Thyroid gland (tissue), 4 donors: Measurements from ENCODE around the gene PCDHB15. TPM values are rescaled to one million over a fixed set of nuclear protein-coding genes. Genes with fewer than 3 reads are reported as not detected.
A peak's percentile ranks its signal among the peaks of the same experiment; 100 is the strongest.
"Not testable (repeated sequence)": the region's sequence is repeated elsewhere in the genome, so short reads cannot be mapped to it uniquely, and the experiment has no call there.

Experiments used
- DNase-seq, 2 donors: peaks; one replicate each; pipeline ENCODE4 v3.0.0-alpha.2; 2019
- H3K27ac ChIP-seq, 3 donors: fragments of 200-600 bp; sonication (generic); 1 replicate in 2 of 3; 2 replicates in 1 of 3; pipeline ENCODE4 v1.5.1; 2016 to 2019; ENCODE audit warnings: mild to moderate bottlenecking in 1 of 3, moderate library complexity in 1 of 3
- H3K27me3 ChIP-seq: fragments of 200-600 bp; sonication (generic); one replicate; pipeline ENCODE4 v1.5.1; 2019
- H3K36me3 ChIP-seq, 2 donors: fragments of 200-600 bp; sonication (generic); one replicate each; pipeline ENCODE4 v1.5.1; 2016 to 2019
- H3K4me1 ChIP-seq, 2 donors: fragments of 200-600 bp; sonication (generic); one replicate each; pipeline ENCODE4 v1.5.1; 2017 to 2019
- H3K4me3 ChIP-seq, 3 donors: fragments of 200-600 bp; sonication (generic); replicated peaks in 1 of 3; 1 replicate in 2 of 3; 2 replicates in 1 of 3; pipeline ENCODE4 v1.5.1; 2016; ENCODE audit warnings: mild to moderate bottlenecking in 1 of 3
- H3K9me3 ChIP-seq: fragments of 200-600 bp; sonication (generic); one replicate; pipeline ENCODE4 v1.5.1; 2017
- POLR2A ChIP-seq, 2 donors: fragments of 450-650 bp; IDR thresholded peaks; one replicate each; pipeline ENCODE4 v1.6.1; 2017; ENCODE audit warnings: antibody characterized with exemption in 2 of 2, mild to moderate bottlenecking in 2 of 2, moderate library complexity in 1 of 2
- WGBS, 2 donors: methylation state at CpG; one replicate each; pipeline ENCODE4 v1.1.5; 2017; 5-methylcytosine and 5-hydroxymethylcytosine counted together
- intact Hi-C: fragments of 100-400 bp; cut with DNase I; formaldehyde crosslinking; loops from one replicate; pipeline ENCODE4 v1.15.1; 2023
- total RNA-seq, 4 donors: library from RNA; depleted of rRNA; stranded (reverse); fragments of >200 nt; gene quantifications; one replicate each; pipeline ENCODE4 v1.2.3, GENCODE V29; 2016
- TF ChIP-seq, protein P1 (sequence below), 6 experiments: fragments of 200-600 bp in 3 of 6; fragments of 450-650 bp in 3 of 6; sonication (generic) in 3 of 6; IDR thresholded peaks; one replicate each; pipeline ENCODE4 v1.5.1; 2016 to 2019; ENCODE audit warnings: antibody characterized with exemption in 6 of 6, mild to moderate bottlenecking in 2 of 6, inconsistent platforms in 1 of 6, moderate library complexity in 1 of 6

The PCDHB15 gene
- total RNA-seq, 4 donors from 2014 or later = 3.8 to 6.8 (median 5.5) TPM

DNA sequence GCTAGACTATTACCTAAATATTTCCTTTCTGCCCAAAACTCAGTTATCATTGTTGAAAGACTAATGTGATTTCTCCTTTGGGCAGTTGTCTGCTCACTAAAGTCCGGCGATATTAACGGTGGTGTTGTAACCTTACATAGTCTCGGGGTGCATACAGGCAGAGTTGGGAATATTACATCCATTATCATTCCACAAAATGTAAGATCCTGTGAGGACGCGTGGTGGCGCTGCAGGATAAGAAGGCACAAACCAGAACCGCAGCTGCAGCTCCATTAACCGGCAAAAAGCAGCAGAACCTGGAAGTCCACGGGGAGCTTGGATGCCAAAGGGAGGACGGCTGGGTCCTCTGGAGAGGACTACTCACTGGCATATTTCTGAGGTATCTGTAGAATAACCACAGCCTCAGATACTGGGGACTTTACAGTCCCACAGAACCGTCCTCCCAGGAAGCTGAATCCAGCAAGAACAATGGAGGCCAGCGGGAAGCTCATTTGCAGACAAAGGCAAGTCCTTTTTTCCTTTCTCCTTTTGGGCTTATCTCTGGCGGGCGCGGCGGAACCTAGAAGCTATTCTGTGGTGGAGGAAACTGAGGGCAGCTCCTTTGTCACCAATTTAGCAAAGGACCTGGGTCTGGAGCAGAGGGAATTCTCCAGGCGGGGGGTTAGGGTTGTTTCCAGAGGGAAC is 31.4 kb upstream of the PCDHB15 start, which contains the start of gene PCDHB13:
Gene PCDHB13 (plus strand): TSS at position 264 of the 684 bp plus-strand sequence. CDS start 205 bp downstream, at position 469.
- DNase-seq = peak; percentile 29 to 54
- TF ChIP-seq, protein P1, sequence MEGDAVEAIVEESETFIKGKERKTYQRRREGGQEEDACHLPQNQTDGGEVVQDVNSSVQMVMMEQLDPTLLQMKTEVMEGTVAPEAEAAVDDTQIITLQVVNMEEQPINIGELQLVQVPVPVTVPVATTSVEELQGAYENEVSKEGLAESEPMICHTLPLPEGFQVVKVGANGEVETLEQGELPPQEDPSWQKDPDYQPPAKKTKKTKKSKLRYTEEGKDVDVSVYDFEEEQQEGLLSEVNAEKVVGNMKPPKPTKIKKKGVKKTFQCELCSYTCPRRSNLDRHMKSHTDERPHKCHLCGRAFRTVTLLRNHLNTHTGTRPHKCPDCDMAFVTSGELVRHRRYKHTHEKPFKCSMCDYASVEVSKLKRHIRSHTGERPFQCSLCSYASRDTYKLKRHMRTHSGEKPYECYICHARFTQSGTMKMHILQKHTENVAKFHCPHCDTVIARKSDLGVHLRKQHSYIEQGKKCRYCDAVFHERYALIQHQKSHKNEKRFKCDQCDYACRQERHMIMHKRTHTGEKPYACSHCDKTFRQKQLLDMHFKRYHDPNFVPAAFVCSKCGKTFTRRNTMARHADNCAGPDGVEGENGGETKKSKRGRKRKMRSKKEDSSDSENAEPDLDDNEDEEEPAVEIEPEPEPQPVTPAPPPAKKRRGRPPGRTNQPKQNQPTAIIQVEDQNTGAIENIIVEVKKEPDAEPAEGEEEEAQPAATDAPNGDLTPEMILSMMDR (IDR thresholded peaks at IDR 0.05) = peak in 3 of 6 experiments; percentile 35 to 43 (median 40)
- H3K27me3 ChIP-seq, H3K4me3 ChIP-seq, intact Hi-C loops, H3K9me3 ChIP-seq, H3K4me1 ChIP-seq, H3K36me3 ChIP-seq, H3K27ac ChIP-seq: not testable (repeated sequence)
- 8 to 13% methylated on average over 11 to 12 of the region's 18 CpGs for WGBS, 2 donors

DNA sequence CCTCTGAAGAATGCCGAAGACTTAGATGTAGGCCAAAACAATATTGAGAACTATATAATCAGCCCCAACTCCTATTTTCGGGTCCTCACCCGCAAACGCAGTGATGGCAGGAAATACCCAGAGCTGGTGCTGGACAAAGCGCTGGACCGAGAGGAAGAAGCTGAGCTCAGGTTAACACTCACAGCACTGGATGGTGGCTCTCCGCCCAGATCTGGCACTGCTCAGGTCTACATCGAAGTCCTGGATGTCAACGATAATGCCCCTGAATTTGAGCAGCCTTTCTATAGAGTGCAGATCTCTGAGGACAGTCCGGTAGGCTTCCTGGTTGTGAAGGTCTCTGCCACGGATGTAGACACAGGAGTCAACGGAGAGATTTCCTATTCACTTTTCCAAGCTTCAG is 30.6 kb upstream of the PCDHB15 start:
- H3K4me1 ChIP-seq, intact Hi-C loops: not testable (repeated sequence)

DNA sequence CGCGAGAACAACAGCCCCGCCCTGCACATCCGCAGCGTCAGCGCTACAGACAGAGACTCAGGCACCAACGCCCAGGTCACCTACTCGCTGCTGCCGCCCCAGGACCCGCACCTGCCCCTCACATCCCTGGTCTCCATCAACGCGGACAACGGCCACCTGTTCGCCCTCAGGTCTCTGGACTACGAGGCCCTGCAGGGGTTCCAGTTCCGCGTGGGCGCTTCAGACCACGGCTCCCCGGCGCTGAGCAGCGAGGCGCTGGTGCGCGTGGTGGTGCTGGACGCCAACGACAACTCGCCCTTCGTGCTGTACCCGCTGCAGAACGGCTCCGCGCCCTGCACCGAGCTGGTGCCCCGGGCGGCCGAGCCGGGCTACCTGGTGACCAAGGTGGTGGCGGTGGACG is 29.7 kb upstream of the PCDHB15 start:
- H3K36me3 ChIP-seq, intact Hi-C loops, H3K9me3 ChIP-seq, H3K4me3 ChIP-seq, DNase-seq, H3K27ac ChIP-seq, H3K4me1 ChIP-seq, H3K27me3 ChIP-seq: not testable (repeated sequence)
- WGBS, 2 donors = 14 to 37% methylated on average over 9 to 10 of the region's 40 CpGs

More for the DNA sequence above, 30.6 kb upstream of the PCDHB15 start:
- not testable (repeated sequence) for H3K36me3 ChIP-seq, DNase-seq, H3K4me3 ChIP-seq, H3K27ac ChIP-seq, H3K27me3 ChIP-seq, H3K9me3 ChIP-seq
- 44 to 67% methylated on average over 11 to 12 of the region's 12 CpGs for WGBS, 2 donors

DNA sequence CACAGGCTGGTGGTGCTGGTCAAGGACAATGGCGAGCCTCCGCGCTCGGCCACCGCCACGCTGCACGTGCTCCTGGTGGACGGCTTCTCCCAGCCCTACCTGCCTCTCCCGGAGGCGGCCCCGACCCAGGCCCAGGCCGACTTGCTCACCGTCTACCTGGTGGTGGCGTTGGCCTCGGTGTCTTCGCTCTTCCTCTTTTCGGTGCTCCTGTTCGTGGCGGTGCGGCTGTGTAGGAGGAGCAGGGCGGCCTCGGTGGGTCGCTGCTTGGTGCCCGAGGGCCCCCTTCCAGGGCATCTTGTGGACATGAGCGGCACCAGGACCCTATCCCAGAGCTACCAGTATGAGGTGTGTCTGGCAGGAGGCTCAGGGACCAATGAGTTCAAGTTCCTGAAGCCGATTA is 29.2 kb upstream of the PCDHB15 start:
- H3K36me3 ChIP-seq, intact Hi-C loops, H3K4me1 ChIP-seq, H3K27ac ChIP-seq, DNase-seq, H3K9me3 ChIP-seq, H3K4me3 ChIP-seq, H3K27me3 ChIP-seq: not testable (repeated sequence)
- WGBS, 2 donors = 38 to 44% methylated on average over 2 to 9 of the region's 26 CpGs

DNA sequence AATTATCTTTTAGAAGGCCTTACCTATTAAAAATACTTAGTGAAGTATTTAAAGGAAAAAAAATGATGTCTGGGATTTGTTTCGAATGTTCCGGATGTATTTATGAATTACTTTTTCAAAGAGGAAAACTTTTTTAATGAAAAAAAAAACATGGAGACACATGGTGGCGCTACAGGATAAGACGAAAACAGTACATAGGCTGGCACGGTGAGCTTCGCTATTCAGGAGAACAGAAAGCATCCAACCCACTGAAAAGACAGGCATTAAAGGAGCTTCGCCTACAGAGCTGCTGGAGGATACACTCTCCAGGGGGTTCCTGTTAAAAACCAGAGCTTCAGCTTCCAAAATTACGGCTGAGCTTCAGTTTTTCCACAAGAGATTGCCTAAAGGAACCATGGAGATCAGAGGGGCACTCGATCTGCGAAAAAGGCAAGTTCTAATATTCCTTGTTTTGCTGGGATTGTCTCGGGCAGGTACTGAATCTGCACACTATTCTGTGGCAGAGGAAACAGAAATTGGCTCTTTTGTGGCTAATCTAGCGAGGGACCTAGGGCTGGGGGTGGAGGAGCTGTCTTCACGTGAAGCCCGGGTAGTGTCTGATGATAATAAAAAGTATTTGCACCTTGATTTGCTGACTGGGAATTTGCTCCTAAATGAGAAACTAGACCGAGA is 21.9 kb upstream of the PCDHB15 start, which contains the start of gene PCDHB14:
Gene PCDHB14 (plus strand): TSS at position 232 of the 672 bp plus-strand sequence. CDS start 163 bp downstream, at position 395.
- Histone ChIP-seq H3K27ac (no peak within 1 kb of the TSS), H3K4me1 (no peaks in the 10 kb centered on the region), H3K36me3 (no peaks in the 10 kb centered on the region), H3K27me3 (no peaks in the 10 kb centered on the region), H3K4me3 (no peak within 1 kb of the TSS), H3K9me3 (no peaks in the 10 kb centered on the region)
- WGBS, 2 donors = 26 to 32% methylated on average over 14 to 15 of the region's 15 CpGs
- TF ChIP-seq, protein P1 (IDR thresholded peaks at IDR 0.05) = no peak
- no peak for TF ChIP-seq POLR2A (IDR thresholded peaks at IDR 0.05)
- DNase-seq = no peak
- intact Hi-C loops = no loop called here

DNA sequence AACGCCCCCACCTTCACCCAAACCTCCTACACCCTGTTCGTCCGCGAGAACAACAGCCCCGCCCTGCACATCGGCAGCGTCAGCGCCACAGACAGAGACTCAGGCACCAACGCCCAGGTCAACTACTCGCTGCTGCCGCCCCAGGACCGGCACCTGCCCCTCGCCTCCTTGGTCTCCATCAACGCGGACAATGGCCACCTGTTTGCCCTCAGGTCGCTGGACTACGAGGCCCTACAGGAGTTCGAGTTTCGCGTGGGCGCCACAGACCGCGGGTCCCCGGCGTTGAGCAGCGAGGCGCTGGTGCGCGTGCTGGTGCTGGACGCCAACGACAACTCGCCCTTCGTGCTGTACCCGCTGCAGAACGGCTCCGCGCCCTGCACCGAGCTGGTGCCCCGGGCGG is 20.4 kb upstream of the PCDHB15 start:
- intact Hi-C loops, H3K36me3 ChIP-seq, H3K27ac ChIP-seq, H3K27me3 ChIP-seq, DNase-seq, H3K9me3 ChIP-seq, H3K4me1 ChIP-seq, H3K4me3 ChIP-seq: not testable (repeated sequence)
- 7 to 9% methylated on average over 4 to 8 of the region's 40 CpGs for WGBS, 2 donors

DNA sequence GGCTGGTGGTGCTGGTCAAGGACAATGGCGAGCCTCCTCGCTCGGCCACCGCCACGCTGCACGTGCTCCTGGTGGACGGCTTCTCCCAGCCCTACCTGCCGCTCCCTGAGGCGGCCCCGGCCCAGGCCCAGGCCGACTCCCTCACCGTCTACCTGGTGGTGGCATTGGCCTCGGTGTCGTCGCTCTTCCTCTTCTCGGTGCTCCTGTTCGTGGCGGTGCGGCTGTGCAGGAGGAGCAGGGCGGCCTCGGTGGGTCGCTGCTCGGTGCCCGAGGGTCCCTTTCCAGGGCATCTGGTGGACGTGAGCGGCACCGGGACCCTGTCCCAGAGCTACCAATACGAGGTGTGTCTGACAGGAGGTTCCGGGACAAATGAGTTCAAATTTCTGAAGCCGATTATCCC is 19.8 kb upstream of the PCDHB15 start:
- H3K27ac ChIP-seq, H3K4me3 ChIP-seq, H3K36me3 ChIP-seq, intact Hi-C loops, DNase-seq, H3K4me1 ChIP-seq, H3K9me3 ChIP-seq, H3K27me3 ChIP-seq: not testable (repeated sequence)
- 25 to 32% methylated on average over 14 to 17 of the region's 30 CpGs for WGBS, 2 donors
